ENCODE results near the gene UST. TPM values are rescaled to one million over a fixed set of nuclear protein-coding genes. Genes with fewer than 3 reads are reported as not detected.
A peak's percentile ranks its signal among the peaks of the same experiment; 100 is the strongest.
"Not testable (repeated sequence)": the region's sequence is repeated elsewhere in the genome, so short reads cannot be mapped to it uniquely, and the experiment has no call there.

The UST gene
- total RNA-seq, 5 donors from 2014 or later (not counting 1 experiment from before 2014, with no cell fraction given): 1.9 to 5.3 (median 3.0) TPM

DNA sequence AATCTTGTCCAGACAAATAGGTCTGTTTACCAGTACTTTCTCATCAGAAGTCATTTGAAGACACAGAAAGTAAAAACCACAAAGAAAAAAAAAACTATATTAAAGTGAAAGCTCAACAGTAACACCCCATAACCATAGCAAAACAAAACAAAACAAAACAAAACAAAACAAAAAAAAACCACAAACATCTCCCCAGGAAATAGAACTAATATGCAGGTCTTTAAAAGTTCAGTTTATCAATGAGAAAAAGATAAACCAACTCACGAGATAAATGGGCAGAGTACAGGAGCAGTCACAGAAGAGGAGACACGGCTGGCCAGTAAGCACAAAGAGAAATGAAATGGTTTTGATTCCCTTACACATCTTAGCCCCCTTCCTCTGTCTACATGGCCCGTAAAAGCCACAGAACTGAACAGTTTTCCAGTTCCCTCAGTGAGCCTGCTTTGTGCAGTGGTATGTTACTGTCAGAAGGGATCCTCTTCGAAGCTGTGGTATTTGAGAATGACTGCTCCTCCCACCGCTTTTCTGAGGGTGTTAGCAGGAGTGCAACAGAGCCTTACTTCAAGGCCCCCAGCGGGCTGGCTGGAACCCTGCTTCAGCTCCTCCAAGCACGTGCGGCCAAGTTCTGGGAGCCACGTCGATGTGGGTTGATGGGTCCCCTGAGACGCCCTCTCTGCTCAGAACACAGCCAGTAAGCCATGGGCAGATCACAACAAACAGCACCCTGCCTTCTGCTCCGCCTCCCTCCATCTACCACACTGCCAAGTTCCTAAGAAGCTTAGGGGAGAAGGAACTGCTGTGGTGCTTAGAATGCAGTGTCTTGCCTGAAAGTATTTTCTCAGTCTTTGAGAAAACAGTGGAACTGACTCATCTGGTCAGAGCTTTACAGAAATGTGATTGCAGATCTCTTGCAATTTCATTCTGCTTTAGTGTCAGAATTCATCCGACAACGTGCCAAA lies 14.0 kb downstream of the UST start:
- Histone ChIP-seq H3K4me3 (ENCODE audit: control insufficient read depth in 1 of 2, extremely low read depth in 1 of 2, low read length in 1 of 2) (peak overlapping the region; percentile 1 to 42), H3K27ac (ENCODE audit: low read length) (peak overlapping the region; percentile 95), H3K9me3 (no peaks in the 10 kb centered on the region), H3K4me1 (ENCODE audit: control insufficient read depth in 1 of 2, extremely low read depth in 1 of 2, insufficient read depth in 2 of 2, low read length in 2 of 2) (peaks cover 24 to 34% of the 10 kb centered on the region in 2 experiments), H3K27me3 (replicated peaks in 1 of 2; ENCODE audit: control insufficient read depth in 2 of 2, extremely low read depth in 1 of 2, insufficient read depth in 2 of 2, low read length in 1 of 2) (no peaks in the 10 kb centered on the region), H3K36me3 (ENCODE audit: control insufficient read depth in 2 of 2, extremely low read depth in 1 of 2, insufficient read depth in 1 of 2, low read length in 1 of 2) (no peaks in the 10 kb centered on the region)
- DNase-seq (peak in 32 of 35 experiments; percentile 24 to 75 (median 44)), ATAC-seq (replicated peaks in 1 of 4) (peak; percentile 64 to 71 (median 68))
- Mint-ChIP-seq H3K36me3 (no peaks in the 10 kb centered on the region), H3K27ac (peak overlapping the region; percentile 91 to 94), H3K27me3 (no peaks in the 10 kb centered on the region), H3K4me1 (peaks cover 51 to 83% (median 53%) of the 10 kb centered on the region in 3 donors), H3K4me3 (peak overlapping the region; percentile 74 to 83 (median 79)), H3K9me3 (no peaks in the 10 kb centered on the region)
- POLR2A ChIA-PET: interaction anchor here in 1 of 2 donors (0.6 to 2.0 kb wide), 4 partner anchors 12 to 722 kb away, joined by 3 to 12 read pairs (median 4); no protein-coding TSS in a partner anchor
- 3% methylated on average over 4 of the region's 14 CpGs for WGBS (ENCODE audit: insufficient coverage)
- CTCF ChIA-PET: interaction anchor here in 1 of 2 donors (0.6 to 1.9 kb wide), 6 partner anchors 13 to 183 kb away, joined by 3 to 7 read pairs (median 4); no protein-coding TSS in a partner anchor

GRCh38 chr6:148761527-148762011 lies 14.7 kb downstream of the UST start:
- Mint-ChIP-seq H3K9me3 (no peaks in the 10 kb centered on the region), H3K27ac (peak overlapping the region; percentile 91 to 94), H3K27me3 (no peaks in the 10 kb centered on the region), H3K36me3 (no peaks in the 10 kb centered on the region), H3K4me1 (peaks cover 55 to 85% (median 59%) of the 10 kb centered on the region in 3 donors), H3K4me3 (peak overlapping the region; percentile 74 to 83 (median 79))
- WGBS (ENCODE audit: insufficient coverage): 0% methylated on average over 3 of the region's 8 CpGs
- Histone ChIP-seq H3K27me3 (replicated peaks in 1 of 2; ENCODE audit: control insufficient read depth in 2 of 2, extremely low read depth in 1 of 2, insufficient read depth in 2 of 2, low read length in 1 of 2) (no peaks in the 10 kb centered on the region), H3K9me3 (no peaks in the 10 kb centered on the region), H3K27ac (ENCODE audit: low read length) (peak overlapping the region; percentile 95), H3K4me1 (ENCODE audit: control insufficient read depth in 1 of 2, extremely low read depth in 1 of 2, insufficient read depth in 2 of 2, low read length in 2 of 2) (peaks cover 24 to 34% of the 10 kb centered on the region in 2 experiments), H3K36me3 (ENCODE audit: control insufficient read depth in 2 of 2, extremely low read depth in 1 of 2, insufficient read depth in 1 of 2, low read length in 1 of 2) (no peaks in the 10 kb centered on the region), H3K4me3 (ENCODE audit: control insufficient read depth in 1 of 2, extremely low read depth in 1 of 2, low read length in 1 of 2) (peak overlapping the region; percentile 1 to 42)
- peak; percentile 40 to 53 (median 44) for ATAC-seq (replicated peaks in 1 of 4)
- DNase-seq: peak in 29 of 35 experiments; percentile 25 to 76 (median 44)
- ChIA-PET POLR2A (interaction anchor here in 1 of 2 donors (0.8 to 2.0 kb wide), 3 partner anchors 13 to 60 kb away, joined by 4 to 12 read pairs (median 4); no protein-coding TSS in a partner anchor), CTCF (interaction anchor here in 1 of 2 donors (0.6 to 1.9 kb wide), 5 partner anchors 13 to 69 kb away, joined by 3 to 7 read pairs (median 6); no protein-coding TSS in a partner anchor)

DNA sequence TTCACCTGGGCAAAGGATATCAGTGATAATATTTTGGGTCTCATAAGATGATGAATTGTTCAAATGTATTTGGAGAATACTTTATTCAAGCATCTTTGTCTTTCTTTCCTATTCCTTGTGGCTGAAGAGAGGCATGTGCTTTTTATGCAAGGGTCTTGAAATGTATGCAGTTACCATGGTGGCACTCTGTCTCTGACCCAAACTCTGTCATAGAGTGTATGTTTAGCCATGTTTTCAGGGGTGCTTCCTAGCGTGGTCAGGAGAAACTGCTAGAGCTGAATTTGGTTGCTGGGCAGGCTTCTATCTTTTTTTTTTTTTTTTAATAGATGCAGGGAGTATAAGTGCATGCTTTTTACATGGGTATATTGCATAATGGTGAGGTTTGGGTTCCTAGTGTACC lies 15.4 kb downstream of the UST start:
- Mint-ChIP-seq H3K4me3 (peak overlapping the region in 1 of 3 donors; percentile 83), H3K9me3 (no peaks in the 10 kb centered on the region), H3K4me1 (peaks cover 55 to 79% (median 59%) of the 10 kb centered on the region in 3 donors), H3K36me3 (no peaks in the 10 kb centered on the region), H3K27ac (peak overlapping the region; percentile 91 to 94), H3K27me3 (no peaks in the 10 kb centered on the region)
- Histone ChIP-seq H3K4me1 (ENCODE audit: control insufficient read depth in 1 of 2, extremely low read depth in 1 of 2, insufficient read depth in 2 of 2, low read length in 2 of 2) (peaks cover 24 to 34% of the 10 kb centered on the region in 2 experiments), H3K36me3 (ENCODE audit: control insufficient read depth in 2 of 2, extremely low read depth in 1 of 2, insufficient read depth in 1 of 2, low read length in 1 of 2) (no peaks in the 10 kb centered on the region), H3K4me3 (ENCODE audit: control insufficient read depth in 1 of 2, extremely low read depth in 1 of 2, low read length in 1 of 2) (no peak overlapping the region), H3K27me3 (replicated peaks in 1 of 2; ENCODE audit: control insufficient read depth in 2 of 2, extremely low read depth in 1 of 2, insufficient read depth in 2 of 2, low read length in 1 of 2) (no peaks in the 10 kb centered on the region), H3K9me3 (no peaks in the 10 kb centered on the region), H3K27ac (ENCODE audit: low read length) (peak overlapping the region; percentile 95)
- ATAC-seq (replicated peaks in 1 of 4) (no peak), DNase-seq (no peak)
- POLR2A ChIA-PET: interaction anchor here in 1 of 2 donors (0.5 kb wide), 1 partner anchor 118 kb away, joined by 7 read pairs; no protein-coding TSS in a partner anchor
- CTCF ChIA-PET: no interaction called here
- WGBS (ENCODE audit: insufficient coverage): 100% methylated on average over 1 of the region's 1 CpG

DNA sequence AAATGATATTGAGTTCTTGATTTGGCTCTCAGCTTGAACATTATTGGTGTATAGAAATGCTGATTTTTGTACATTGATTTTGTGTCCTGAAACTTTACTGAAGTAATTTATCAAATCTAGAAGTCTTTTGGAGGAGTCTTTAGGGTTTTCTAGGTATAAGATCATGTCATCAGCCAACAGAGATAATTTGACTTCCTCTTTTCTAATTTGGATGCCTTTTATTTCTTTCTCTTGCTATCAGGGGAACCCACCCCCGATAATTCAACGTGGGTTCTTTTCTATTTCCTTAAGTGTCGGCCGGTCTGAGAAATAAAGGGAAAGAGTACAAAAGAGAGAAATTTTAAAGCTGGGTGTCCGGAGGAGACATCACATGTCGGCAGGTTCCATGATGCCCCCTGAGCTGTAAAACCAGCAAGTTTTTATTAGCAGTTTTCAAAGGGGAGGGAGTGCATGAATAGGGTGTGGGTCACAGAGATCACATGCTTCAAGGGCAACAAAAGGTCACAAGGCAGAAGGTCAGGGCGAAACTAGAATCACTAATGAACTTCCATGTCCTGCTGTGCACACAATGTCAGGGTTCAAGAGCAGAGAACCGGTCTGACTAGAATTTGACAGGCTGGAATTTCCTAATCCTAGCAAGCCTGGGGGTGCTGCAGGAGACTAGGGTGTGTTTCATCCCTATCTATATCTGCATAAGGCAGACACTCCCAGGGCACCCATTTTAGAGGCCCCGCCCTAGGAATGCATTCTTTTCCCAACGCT lies 17.6 kb downstream of the UST start:
- H3K4me1 Mint-ChIP-seq: peaks cover 39 to 63% (median 49%) of the 10 kb centered on the region in 3 donors
- ATAC-seq (replicated peaks in 1 of 4): not testable (repeated sequence)

DNA sequence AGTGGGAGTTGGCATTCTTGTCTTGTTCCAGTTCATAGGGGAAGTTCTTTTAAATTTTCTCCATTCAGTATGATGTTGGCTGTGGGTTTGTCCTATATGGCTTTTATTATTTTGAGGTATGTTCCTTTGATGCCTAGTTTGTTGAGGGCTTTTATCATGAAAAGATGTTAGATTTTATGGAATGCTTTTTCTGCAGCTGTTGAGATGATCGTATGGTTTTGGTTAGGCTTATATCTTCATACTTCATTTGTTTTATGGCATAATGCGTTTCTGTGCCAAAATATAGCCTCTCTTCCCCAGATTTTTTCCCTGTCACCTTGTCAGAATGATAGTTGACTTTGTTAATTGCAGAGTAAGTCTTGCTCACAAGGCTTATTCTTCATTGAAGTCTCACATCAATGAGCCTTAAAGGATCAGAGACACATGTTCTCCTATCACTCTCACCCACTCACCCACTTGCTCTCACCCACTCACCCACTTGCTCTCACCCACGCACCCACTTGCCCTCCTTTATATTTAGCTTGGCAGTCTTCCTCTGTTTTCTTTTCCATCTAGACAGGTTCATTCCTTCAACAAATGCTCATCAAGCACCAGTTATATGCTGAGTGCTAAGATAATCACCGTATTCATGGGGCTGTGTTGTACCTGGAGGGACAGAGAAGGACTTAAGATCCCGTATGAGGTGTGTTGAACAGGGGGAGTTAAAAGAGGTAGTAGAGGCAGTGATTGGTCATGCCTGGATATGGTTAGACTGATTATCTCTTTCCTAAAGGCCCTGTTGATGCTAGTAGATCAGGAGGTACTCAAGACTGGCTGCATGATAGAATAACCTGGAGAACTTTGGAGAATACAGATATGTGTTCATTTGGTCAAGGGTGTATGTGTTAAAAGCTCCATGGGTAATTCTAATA lies 19.3 kb downstream of the UST start:
- no peak for DNase-seq
- H3K27ac ChIP-seq (ENCODE audit: low read length): no peak overlapping the region
- WGBS (ENCODE audit: insufficient coverage): 75% methylated on average over 3 of the region's 5 CpGs
- peaks cover 7 to 15% of the 10 kb centered on the region in 2 experiments for H3K4me1 ChIP-seq (ENCODE audit: control insufficient read depth in 1 of 2, extremely low read depth in 1 of 2, insufficient read depth in 2 of 2, low read length in 2 of 2)
- no peak overlapping the region for H3K4me3 ChIP-seq (ENCODE audit: control insufficient read depth in 1 of 2, extremely low read depth in 1 of 2, low read length in 1 of 2)
- no peaks in the 10 kb centered on the region for H3K9me3 Mint-ChIP-seq
- ChIA-PET CTCF (interaction anchor here in 1 of 2 donors (0.6 kb wide), 1 partner anchor 86 kb away, joined by 4 read pairs; no protein-coding TSS in a partner anchor), POLR2A (interaction anchor here in 1 of 2 donors (0.6 to 1.0 kb wide), 2 partner anchors 10 to 18 kb away, joined by 3 read pairs; no protein-coding TSS in a partner anchor)
- H3K4me3 Mint-ChIP-seq: no peak overlapping the region
- no peaks in the 10 kb centered on the region for H3K27me3 ChIP-seq (replicated peaks in 1 of 2; ENCODE audit: control insufficient read depth in 2 of 2, extremely low read depth in 1 of 2, insufficient read depth in 2 of 2, low read length in 1 of 2)
- no peaks in the 10 kb centered on the region for H3K36me3 ChIP-seq (ENCODE audit: control insufficient read depth in 2 of 2, extremely low read depth in 1 of 2, insufficient read depth in 1 of 2, low read length in 1 of 2)
- peaks cover 35 to 61% (median 46%) of the 10 kb centered on the region in 3 donors for H3K4me1 Mint-ChIP-seq
- H3K27me3 Mint-ChIP-seq: no peaks in the 10 kb centered on the region
- H3K36me3 Mint-ChIP-seq: no peaks in the 10 kb centered on the region
- H3K9me3 ChIP-seq: no peaks in the 10 kb centered on the region
- H3K27ac Mint-ChIP-seq: no peak overlapping the region
- ATAC-seq (replicated peaks in 1 of 4): no peak

More for the DNA sequence above, 17.6 kb downstream of the UST start:
- DNase-seq; CTCF ChIA-PET; H3K4me3 Mint-ChIP-seq; H3K9me3 ChIP-seq; H3K36me3 Mint-ChIP-seq; H3K36me3 ChIP-seq (ENCODE audit: control insufficient read depth in 2 of 2, extremely low read depth in 1 of 2, insufficient read depth in 1 of 2, low read length in 1 of 2); H3K27ac ChIP-seq (ENCODE audit: low read length); H3K27me3 ChIP-seq (replicated peaks in 1 of 2; ENCODE audit: control insufficient read depth in 2 of 2, extremely low read depth in 1 of 2, insufficient read depth in 2 of 2, low read length in 1 of 2); POLR2A ChIA-PET; H3K9me3 Mint-ChIP-seq; H3K27ac Mint-ChIP-seq; H3K27me3 Mint-ChIP-seq; H3K4me3 ChIP-seq (ENCODE audit: control insufficient read depth in 1 of 2, extremely low read depth in 1 of 2, low read length in 1 of 2): not testable (repeated sequence)
- peaks cover 13 to 22% of the 10 kb centered on the region in 2 experiments for H3K4me1 ChIP-seq (ENCODE audit: control insufficient read depth in 1 of 2, extremely low read depth in 1 of 2, insufficient read depth in 2 of 2, low read length in 2 of 2)
- 86% methylated on average over 1 of the region's 10 CpGs for WGBS (ENCODE audit: insufficient coverage)

Measured in T-cell (primary cell).